C4-2B (cell line): ENCODE data around the gene EBF3.

Experiments used
- H3K27ac ChIP-seq: fragments of 450-650 bp; 2 replicates; pipeline ENCODE4 v1.5.1; 2017
- ZFX ChIP-seq: fragments of 450-650 bp; IDR thresholded peaks from 2 replicates; pipeline ENCODE4 v1.6.1; 2017
- TF ChIP-seq, protein P1 (sequence below): fragments of 450-650 bp; conservative IDR thresholded peaks from 2 replicates; pipeline ENCODE4 v1.5.1; 2017; ENCODE audit warnings: mild to moderate bottlenecking

EBF3 gene

DNA sequence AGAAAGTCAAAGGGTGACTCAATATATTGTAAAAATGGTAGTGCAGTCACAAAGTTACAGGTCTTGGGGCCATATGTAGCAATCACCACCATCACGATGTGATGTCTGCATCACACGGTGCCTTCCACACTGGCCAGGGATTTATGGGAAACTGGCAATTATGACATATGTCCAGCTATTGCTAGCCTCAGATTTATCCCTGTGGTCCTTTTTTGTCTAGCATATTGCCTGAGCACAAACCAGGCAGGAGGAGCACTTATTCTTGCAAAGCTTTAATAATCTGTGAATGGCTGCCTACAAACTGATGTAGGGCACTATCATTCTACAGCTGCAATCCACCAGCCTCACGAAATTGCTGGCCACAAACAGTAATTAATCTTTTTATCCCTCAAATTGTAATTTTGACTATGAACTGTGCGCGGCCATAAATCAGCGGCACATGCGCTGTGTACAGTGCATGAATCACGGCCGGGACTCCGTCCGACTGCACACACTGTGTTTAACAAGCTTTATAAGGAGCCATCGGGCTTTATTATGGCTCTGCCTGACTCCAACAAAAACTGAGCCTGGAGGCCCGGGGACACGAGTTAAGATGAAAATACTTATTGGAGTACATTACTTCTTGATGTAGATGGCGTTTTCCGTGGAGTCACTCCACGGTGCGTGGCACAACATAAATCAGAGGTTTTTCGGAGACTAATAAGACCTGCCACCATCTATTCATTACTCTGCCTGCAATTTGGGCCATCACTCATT lies 115.2 kb downstream of the EBF3 start:
- no peak overlapping the region for H3K27ac ChIP-seq
- TF ChIP-seq, protein P1, sequence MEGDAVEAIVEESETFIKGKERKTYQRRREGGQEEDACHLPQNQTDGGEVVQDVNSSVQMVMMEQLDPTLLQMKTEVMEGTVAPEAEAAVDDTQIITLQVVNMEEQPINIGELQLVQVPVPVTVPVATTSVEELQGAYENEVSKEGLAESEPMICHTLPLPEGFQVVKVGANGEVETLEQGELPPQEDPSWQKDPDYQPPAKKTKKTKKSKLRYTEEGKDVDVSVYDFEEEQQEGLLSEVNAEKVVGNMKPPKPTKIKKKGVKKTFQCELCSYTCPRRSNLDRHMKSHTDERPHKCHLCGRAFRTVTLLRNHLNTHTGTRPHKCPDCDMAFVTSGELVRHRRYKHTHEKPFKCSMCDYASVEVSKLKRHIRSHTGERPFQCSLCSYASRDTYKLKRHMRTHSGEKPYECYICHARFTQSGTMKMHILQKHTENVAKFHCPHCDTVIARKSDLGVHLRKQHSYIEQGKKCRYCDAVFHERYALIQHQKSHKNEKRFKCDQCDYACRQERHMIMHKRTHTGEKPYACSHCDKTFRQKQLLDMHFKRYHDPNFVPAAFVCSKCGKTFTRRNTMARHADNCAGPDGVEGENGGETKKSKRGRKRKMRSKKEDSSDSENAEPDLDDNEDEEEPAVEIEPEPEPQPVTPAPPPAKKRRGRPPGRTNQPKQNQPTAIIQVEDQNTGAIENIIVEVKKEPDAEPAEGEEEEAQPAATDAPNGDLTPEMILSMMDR, result no peak
- no peak for TF ChIP-seq ZFX

DNA sequence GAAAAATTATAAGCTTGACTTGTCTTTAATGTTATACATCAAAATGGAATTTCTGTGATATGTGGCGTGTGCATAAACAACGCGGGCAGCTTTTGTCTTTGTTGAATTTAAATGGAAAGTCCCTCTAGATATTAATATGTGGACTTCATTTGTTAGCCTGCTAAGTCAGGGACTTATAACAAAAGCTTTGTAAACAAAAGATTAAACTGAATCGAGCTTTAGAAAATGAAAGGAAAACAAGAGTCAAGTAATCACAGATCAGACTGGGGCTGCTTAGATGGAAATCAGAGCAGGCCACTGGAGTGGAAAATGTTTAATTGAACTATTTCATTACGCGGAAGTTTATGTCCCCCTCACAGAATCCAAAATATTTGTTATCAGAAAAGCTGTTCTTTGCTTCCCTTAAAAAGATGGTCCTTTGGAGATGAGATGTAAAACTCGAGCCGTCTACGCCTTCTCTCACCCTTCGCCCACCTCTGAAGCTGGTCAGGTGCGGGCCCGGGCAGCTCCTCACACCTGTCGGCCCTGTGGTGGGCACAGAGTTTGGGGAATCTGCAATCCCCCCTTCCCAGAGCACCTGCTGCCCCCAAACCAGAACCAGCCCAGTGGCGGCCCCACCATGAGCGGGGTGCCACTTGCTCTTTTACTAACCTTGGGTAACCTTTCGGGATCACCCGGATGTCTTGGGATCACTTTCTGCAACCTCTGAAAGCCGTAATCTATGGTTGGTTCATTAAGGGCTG lies 116.2 kb downstream of the EBF3 start:
- no peak for TF ChIP-seq ZFX
- TF ChIP-seq, protein P1, result no peak

GRCh38 chr10:129846991-129847391 lies 117.1 kb downstream of the EBF3 start:
- H3K27ac ChIP-seq, result no peak overlapping the region
- TF ChIP-seq, protein P1, result no peak
- no peak for TF ChIP-seq ZFX

More for the DNA sequence above, 116.2 kb downstream of the EBF3 start:
- H3K27ac ChIP-seq, result no peak overlapping the region

DNA sequence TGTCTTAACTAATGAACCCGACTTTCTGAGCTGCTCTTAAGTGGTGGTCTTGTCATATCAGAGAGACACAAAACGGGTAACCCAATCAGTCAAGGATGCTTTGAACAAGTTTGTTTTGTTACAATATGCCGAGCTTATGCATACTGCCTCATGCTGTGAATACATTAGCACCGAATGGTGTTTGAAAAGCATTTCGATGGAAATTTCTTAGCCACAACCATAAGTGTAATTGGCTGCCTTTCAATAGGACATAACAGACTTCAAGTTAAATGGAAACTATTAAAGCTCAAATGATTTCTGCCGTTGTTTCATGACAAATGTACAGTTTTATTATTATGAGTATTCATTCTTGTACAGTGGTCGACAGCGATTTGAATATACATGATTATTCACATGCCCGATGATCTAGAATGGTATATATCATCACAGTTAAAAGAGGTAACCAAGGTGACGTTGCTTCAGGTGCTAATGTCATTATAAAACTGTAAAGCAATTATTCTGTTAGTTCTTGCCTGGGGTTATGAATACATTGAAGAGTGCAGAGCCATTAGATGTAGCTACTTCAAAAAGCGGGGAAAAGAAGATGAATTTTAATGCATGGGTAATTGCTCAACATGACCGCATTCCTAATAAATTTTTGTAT lies 118.8 kb downstream of the EBF3 start:
- no peak for TF ChIP-seq ZFX
- TF ChIP-seq, protein P1, result no peak
- no peak overlapping the region for H3K27ac ChIP-seq

- TF ChIP-seq, protein P1, result no peak
- no peak for TF ChIP-seq ZFX
- H3K27ac ChIP-seq, result no peak overlapping the region
Observed at GRCh38 chr10:129844216-129844766, 119.8 kb downstream of the EBF3 start.

GRCh38 chr10:129843702-129844101 lies 120.4 kb downstream of the EBF3 start:
- TF ChIP-seq, protein P1, result no peak
- TF ChIP-seq ZFX, result no peak

GRCh38 chr10:129843131-129843541 lies 120.9 kb downstream of the EBF3 start:
- TF ChIP-seq ZFX, result no peak
- TF ChIP-seq, protein P1, result no peak
- no peak overlapping the region for H3K27ac ChIP-seq

More at GRCh38 chr10:129843702-129844101, 120.4 kb downstream of the EBF3 start:
- no peak overlapping the region for H3K27ac ChIP-seq
